SK-N-SH (cell line): ENCODE data around the gene VWDE. TPM values are rescaled to one million over a fixed set of nuclear protein-coding genes. Genes with fewer than 3 reads are reported as not detected.

Source experiments
- CTCF ChIA-PET: fragments of 300-600, 350-600 bp; formaldehyde crosslinking; extraction: SDS; loops from one replicate; lab custom pipeline; 2021; lab: Yijun Ruan, JAX
- POLR2A ChIA-PET: fragments of 350-600 bp; sonication (Branson Sonifier 250); formaldehyde crosslinking; extraction: SDS; loops from one replicate; lab custom pipeline; 2020; ENCODE audit warnings: antibody characterized with exemption, inconsistent platforms; lab: Yijun Ruan, JAX
- DNase-seq: peaks from one replicate; pipeline ENCODE4 v3.0.0; 2012
- H2AFZ ChIP-seq: fragments of 200-600 bp; sonication (generic); 2 replicates; pipeline ENCODE4 v1.8.1; 2016; ENCODE audit warnings: antibody characterized with exemption, mild to moderate bottlenecking, low read depth
- H3F3A ChIP-seq: fragments of 200-600 bp; sonication (generic); replicated peaks from 2 replicates; pipeline ENCODE3; 2016; ENCODE audit warnings: antibody characterized with exemption, mild to moderate bottlenecking; ENCODE audit not compliant: insufficient read depth
- H3K27ac ChIP-seq, 2 experiments: fragments of 200-500 bp in 1 of 2; fragments of 200-600 bp in 1 of 2; sonication (Bioruptor generic) in 1 of 2; sonication (generic), shearing (Covaris generic) in 1 of 2; 2 replicates each; pipeline versions ENCODE4 v1.5.1 to v1.6.1; 2014 to 2016; ENCODE audit warnings: low read depth in 2 of 2, inconsistent platforms in 1 of 2, low read length in 1 of 2, mild to moderate bottlenecking in 1 of 2, mixed read lengths in 1 of 2
- H3K27me3 ChIP-seq: fragments of 200-600 bp; sonication (generic), shearing (Covaris generic); 2 replicates; pipeline ENCODE4 v1.6.1; 2016; ENCODE audit warnings: mixed run types; ENCODE audit not compliant: insufficient read depth
- H3K36me3 ChIP-seq, 2 experiments: fragments of 200-500 bp in 1 of 2; fragments of 200-600 bp in 1 of 2; sonication (Bioruptor generic) in 1 of 2; sonication (generic) in 1 of 2; replicated peaks in 1 of 2; 2 replicates each; pipeline versions ENCODE3 to v1.5.1; 2014 to 2016; ENCODE audit warnings: low read length in 1 of 2, mild to moderate bottlenecking in 1 of 2; ENCODE audit not compliant: insufficient read depth in 2 of 2, control insufficient read depth in 1 of 2
- H3K4me1 ChIP-seq, 2 experiments: fragments of 200-500 bp in 1 of 2; fragments of 200-600 bp in 1 of 2; sonication (Bioruptor generic) in 1 of 2; sonication (generic), shearing (Covaris generic) in 1 of 2; 2 replicates each; pipeline versions ENCODE4 v1.5.1 to v1.6.1; 2014 to 2016; ENCODE audit warnings: low read depth in 1 of 2, low read length in 1 of 2, mixed run types in 1 of 2; ENCODE audit not compliant: insufficient read depth in 2 of 2, control insufficient read depth in 1 of 2
- H3K4me2 ChIP-seq: fragments of 200-600 bp; sonication (generic), shearing (Covaris generic); 2 replicates; pipeline ENCODE4 v1.6.1; 2017; ENCODE audit warnings: mixed run types
- H3K4me3 ChIP-seq, 2 experiments: fragments of 200-500 bp in 1 of 2; fragments of 200-600 bp in 1 of 2; sonication (Bioruptor generic) in 1 of 2; sonication (generic), shearing (Covaris generic) in 1 of 2; 2 replicates each; pipeline versions ENCODE4 v1.5.1 to v1.8.1; 2014 to 2016; ENCODE audit warnings: low read depth in 2 of 2, inconsistent platforms in 1 of 2, low read length in 1 of 2, mild to moderate bottlenecking in 1 of 2, mixed read lengths in 1 of 2, moderate library complexity in 1 of 2
- H3K79me2 ChIP-seq: fragments of 200-600 bp; sonication (generic); 2 replicates; pipeline ENCODE4 v1.8.1; 2017; ENCODE audit warnings: mild to moderate bottlenecking; ENCODE audit not compliant: insufficient read depth
- H3K9ac ChIP-seq: fragments of 200-600 bp; sonication (generic); 2 replicates; pipeline ENCODE4 v1.6.1; 2017; ENCODE audit warnings: mixed run types
- H3K9me2 ChIP-seq: fragments of 200-600 bp; sonication (generic); 2 replicates; pipeline ENCODE4 v1.6.1; 2017; ENCODE audit warnings: mixed run types
- H3K9me3 ChIP-seq: fragments of 200-600 bp; sonication (generic); 2 replicates; pipeline ENCODE4 v1.6.1; 2017; ENCODE audit warnings: mixed run types, mild to moderate bottlenecking, moderate library complexity
- H4K20me1 ChIP-seq: fragments of 200-600 bp; sonication (generic); 2 replicates; pipeline ENCODE4 v1.6.1; 2017; ENCODE audit warnings: mild to moderate bottlenecking, mixed run types; ENCODE audit not compliant: insufficient read depth
- CHD2 ChIP-seq: fragments of 150-350 bp; IDR thresholded peaks from 2 replicates; pipeline ENCODE4 v1.6.1; 2018; ENCODE audit warnings: low read length; ENCODE audit not compliant: partially characterized antibody
- CTCF ChIP-seq: fragments of 200-600 bp; sonication (generic); IDR thresholded peaks from 2 replicates; pipeline ENCODE4 v1.6.1; 2017; ENCODE audit warnings: antibody characterized with exemption, mild to moderate bottlenecking, moderate library complexity
- ELF1 ChIP-seq: IDR thresholded peaks from 2 replicates; pipeline ENCODE4 v1.4.0; 2012
- EP300 ChIP-seq, 2 experiments: IDR thresholded peaks; 2 replicates each; pipeline versions ENCODE4 v1.4.0 to v1.6.1; 2012; ENCODE audit warnings: borderline replicate concordance in 1 of 2, low read depth in 1 of 2, low read length in 1 of 2
- EZH2phosphoT487 ChIP-seq: fragments of 200-600 bp; sonication (generic); IDR thresholded peaks from 2 replicates; pipeline ENCODE4 v1.6.1; 2017; ENCODE audit warnings: low read depth, mixed run types, mild to moderate bottlenecking, antibody characterized with exemption, moderate library complexity, borderline replicate concordance
- FOXM1 ChIP-seq: IDR thresholded peaks from 2 replicates; pipeline ENCODE4 v1.4.0; 2012; ENCODE audit warnings: low read depth, mild to moderate bottlenecking
- GABPA ChIP-seq: IDR thresholded peaks from 2 replicates; pipeline ENCODE4 v1.4.0; 2012; ENCODE audit warnings: low read depth, mild to moderate bottlenecking
- IRF3 ChIP-seq: fragments of 150-350 bp; IDR thresholded peaks from 2 replicates; pipeline ENCODE4 v1.6.1; 2016; ENCODE audit warnings: mild to moderate bottlenecking, low read depth, low read length
- MEF2A ChIP-seq: IDR thresholded peaks from 2 replicates; pipeline ENCODE4 v1.4.0; 2012; ENCODE audit warnings: low read depth, borderline replicate concordance
- MXI1 ChIP-seq: IDR thresholded peaks from 2 replicates; pipeline ENCODE4 v1.6.1; 2012; ENCODE audit warnings: mild to moderate bottlenecking, low read depth, low read length, improper control_type of control experiment
- NRF1 ChIP-seq: IDR thresholded peaks from 2 replicates; pipeline ENCODE4 v1.6.1; 2012; ENCODE audit warnings: low read depth, mild to moderate bottlenecking, low read length
- RAD21 ChIP-seq: IDR thresholded peaks from 2 replicates; pipeline ENCODE4 v1.6.1; 2012; ENCODE audit warnings: mild to moderate bottlenecking, low read length
- REST ChIP-seq: IDR thresholded peaks from 2 replicates; pipeline ENCODE4 v1.6.1; 2012; ENCODE audit warnings: mild to moderate bottlenecking, low read depth, low read length, moderate library complexity
- RFX5 ChIP-seq: IDR thresholded peaks from 2 replicates; pipeline ENCODE4 v1.6.1; 2012; ENCODE audit warnings: mild to moderate bottlenecking, improper control_type of control experiment, low read length
- TAF1 ChIP-seq: IDR thresholded peaks from 2 replicates; pipeline ENCODE4 v1.6.1; 2012; ENCODE audit warnings: low read depth, mild to moderate bottlenecking, low read length, moderate library complexity, borderline replicate concordance
- TEAD4 ChIP-seq: IDR thresholded peaks from 2 replicates; pipeline ENCODE4 v1.4.0; 2012; ENCODE audit warnings: mild to moderate bottlenecking, borderline replicate concordance; ENCODE audit not compliant: insufficient read depth
- USF1 ChIP-seq: IDR thresholded peaks from 2 replicates; pipeline ENCODE4 v1.4.0; 2012; ENCODE audit warnings: low read depth, borderline replicate concordance
- YY1 ChIP-seq: IDR thresholded peaks from 2 replicates; pipeline ENCODE4 v1.4.0; 2012; ENCODE audit warnings: low read depth, mild to moderate bottlenecking
- WGBS: methylation state at CpG from one replicate; pipeline ENCODE4 v1.1.6; 2017; ENCODE audit warnings: low lambda C conversion rate; 5-methylcytosine and 5-hydroxymethylcytosine counted together
- polyA plus RNA-seq, 3 experiments: library from polyadenylated mRNA; depleted of rRNA; stranded (reverse); fragments of >200 nt; gene quantifications; 2 replicates each; pipeline ENCODE4 v1.2.3, GENCODE V29; 2012

The VWDE gene
- polyA plus RNA-seq, 1 of the 3 experiments (the other 2 are of a cell fraction): not detected

- H3K9ac ChIP-seq: no peak overlapping the region
- CTCF ChIA-PET: interaction anchor here (0.6 to 4.4 kb wide), 6 partner anchors 10 to 57 kb away, joined by 3 to 22 read pairs (median 6); no protein-coding TSS in a partner anchor
- TF ChIP-seq GABPA (no peak), RAD21 (no peak), MEF2A (no peak), TEAD4 (no peak), ELF1 (no peak), CHD2 (no peak), IRF3 (no peak), NRF1 (no peak), YY1 (no peak), USF1 (no peak), EP300 (IDR thresholded peaks at IDR 0.05; ENCODE audit: borderline replicate concordance in 1 of 2, low read depth in 1 of 2, low read length in 1 of 2) (no peak), FOXM1 (no peak), TAF1 (no peak), REST (no peak), CTCF (no peak), EZH2phosphoT487 (no peak), MXI1 (no peak), RFX5 (no peak)
- no peak overlapping the region for H3K27ac ChIP-seq
- POLR2A ChIA-PET: no interaction called here
- peaks cover 0 to 8% of the 10 kb centered on the region in 2 experiments; a peak in 2 of 4 replicates for H3K4me1 ChIP-seq
- H3K27me3 ChIP-seq: peaks cover 9% of the 10 kb centered on the region; the same call in 1 of the 2 replicates
- 67% methylated on average over 9 of the region's 9 CpGs for WGBS
- no peak overlapping the region for H2AFZ ChIP-seq
- no peak for DNase-seq
- no peak overlapping the region for H3K4me3 ChIP-seq
- no peaks in the 10 kb centered on the region for H3K79me2 ChIP-seq
- no peaks in the 10 kb centered on the region for H3K36me3 ChIP-seq
- H4K20me1 ChIP-seq: no peaks in the 10 kb centered on the region
- no peak overlapping the region for H3K4me2 ChIP-seq
- no peaks in the 10 kb centered on the region for H3K9me2 ChIP-seq
- no peaks in the 10 kb centered on the region for H3K9me3 ChIP-seq
- H3F3A ChIP-seq: no peaks in the 10 kb centered on the region
Measured at GRCh38 chr7:12401538-12402364, 1.9 kb downstream of the VWDE start.
